ENCODE data around the gene FAM98C. TPM values are rescaled to one million over a fixed set of nuclear protein-coding genes. Genes with fewer than 3 reads are reported as not detected.

FAM98C gene
- total and polyA plus RNA-seq, 2 of the 13 experiments (the other 11 are each of a cell fraction or from before 2014, with no cell fraction given), result 10.0 to 11.5 TPM

DNA sequence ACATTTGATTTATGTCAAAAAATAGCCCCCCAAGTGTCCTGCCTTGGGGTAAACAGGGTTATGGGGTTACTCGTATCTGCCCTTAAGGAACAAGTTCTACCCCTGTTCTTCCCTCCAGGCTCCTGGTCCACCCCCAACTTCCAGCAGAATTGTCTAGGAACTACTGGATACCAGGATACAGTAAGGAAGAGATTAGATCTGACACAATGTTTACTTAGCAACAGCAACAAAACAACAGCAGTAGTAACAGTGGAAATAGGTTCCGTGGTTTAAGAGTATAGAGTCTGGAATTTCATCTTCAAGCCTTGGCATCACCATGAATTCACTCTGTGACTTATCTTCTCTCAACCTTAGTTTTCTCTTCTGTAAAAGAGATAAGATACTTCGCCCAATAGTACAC lies 1.7 kb upstream of the FAM98C start:
- WGBS (ENCODE audit: low lambda C conversion rate), result 20% methylated on average over 3 of the region's 3 CpGs
- Histone ChIP-seq H3K4me1 (ENCODE audit: insufficient read depth, low read length) (no peaks in the 10 kb centered on the region), H3K36me3 (replicated peaks in 1 of 2; ENCODE audit: control insufficient read depth in 1 of 2, insufficient read depth in 2 of 2, low read length in 2 of 2) (no peaks in the 10 kb centered on the region), H4K20me1 (ENCODE audit: insufficient read depth, low read length) (no peaks in the 10 kb centered on the region), H3K27ac (ENCODE audit: extremely low read length, insufficient read depth, low read length) (no peak overlapping the region), H3K9ac (ENCODE audit: insufficient read depth, low read depth, low read length) (no peak overlapping the region), H3K27me3 (ENCODE audit: control insufficient read depth in 1 of 2, insufficient read depth in 2 of 2, low read length in 2 of 2) (peaks cover 6 to 31% of the 10 kb centered on the region in 2 experiments; a peak in 4 of 5 replicates), H3K9me3 (ENCODE audit: low read length) (no peaks in the 10 kb centered on the region), H3K4me3 (replicated peaks in 1 of 3; ENCODE audit: insufficient read depth in 1 of 3, low read depth in 2 of 3, low read length in 3 of 3) (no peak overlapping the region), H3K79me2 (ENCODE audit: insufficient read depth, low read length) (no peaks in the 10 kb centered on the region), H2AFZ (ENCODE audit: low read length) (no peak overlapping the region), H3K4me2 (ENCODE audit: low read depth, low read length) (no peak overlapping the region)
- ATAC-seq (no peak), DNase-seq (ENCODE audit: low spot score) (peak; percentile 12), FAIRE-seq (no peak)
- no TSS peak for BruUV-seq (replicated peaks)
- ChIA-PET CTCF (ENCODE audit: low intra/inter-chr PET ratio, low total read pairs) (no interaction called here), POLR2A (interaction anchor here (2.7 kb wide), 1 partner anchor 26 kb away, joined by 30 read pairs; the partner anchor contains the start of gene PSMD8)
- TF ChIP-seq RFX1 (IDR thresholded peaks at IDR 0.05) (peak; percentile 25; the same call in 1 of the 2 replicates), FOXA3 (CRISPR knock-in tag; IDR thresholded peaks at IDR 0.05) (0 out of 2 replicates have a peak, but pooled peaks have one; percentile 15)
- TF ChIP-seq, protein P1, sequence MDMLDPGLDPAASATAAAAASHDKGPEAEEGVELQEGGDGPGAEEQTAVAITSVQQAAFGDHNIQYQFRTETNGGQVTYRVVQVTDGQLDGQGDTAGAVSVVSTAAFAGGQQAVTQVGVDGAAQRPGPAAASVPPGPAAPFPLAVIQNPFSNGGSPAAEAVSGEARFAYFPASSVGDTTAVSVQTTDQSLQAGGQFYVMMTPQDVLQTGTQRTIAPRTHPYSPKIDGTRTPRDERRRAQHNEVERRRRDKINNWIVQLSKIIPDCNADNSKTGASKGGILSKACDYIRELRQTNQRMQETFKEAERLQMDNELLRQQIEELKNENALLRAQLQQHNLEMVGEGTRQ (IDR thresholded peaks at IDR 0.05; ENCODE audit: low read depth, low read length), result no peak
- TF ChIP-seq, protein P1 (CRISPR knock-in tag; IDR thresholded peaks at IDR 0.05; ENCODE audit: borderline replicate concordance), result no peak
- intact Hi-C loops (cut with micrococcal nuclease; ENCODE audit: unreplicated experiment), result loop anchor here (5.0 kb wide), 1 partner anchor 231 kb away; no protein-coding TSS in a partner anchor
- in situ Hi-C loops (cut with HindIII; ENCODE audit: extremely low pct_ligation_motif_present, low pct_unique_long_range_greater_than_20kb), result no loop called here

DNA sequence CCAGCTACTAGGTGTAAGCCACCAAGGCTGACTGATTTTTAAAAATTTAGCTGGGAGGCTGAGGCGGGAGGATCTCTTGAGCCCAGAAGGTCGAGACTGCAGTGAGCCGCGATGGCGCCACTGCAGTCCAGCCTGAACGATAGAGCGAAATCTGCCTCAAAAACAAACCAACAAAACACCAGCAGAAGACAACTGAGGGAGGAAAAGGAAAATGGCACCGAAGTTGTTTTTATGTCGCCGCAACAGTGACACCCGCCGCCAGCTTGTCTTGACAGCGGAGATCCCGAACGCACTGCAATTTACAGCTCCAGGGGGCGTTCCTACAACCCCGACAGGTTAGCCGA lies 298 bp upstream of the FAM98C start:
- Histone ChIP-seq H3K36me3 (replicated peaks in 1 of 2; ENCODE audit: control insufficient read depth in 1 of 2, insufficient read depth in 2 of 2, low read length in 2 of 2) (no peaks in the 10 kb centered on the region), H3K4me3 (replicated peaks in 1 of 3; ENCODE audit: insufficient read depth in 1 of 3, low read depth in 2 of 3, low read length in 3 of 3) (peak overlapping the region in 2 of 3 experiments; percentile 27 to 86; a peak in 3 of 6 replicates), H4K20me1 (ENCODE audit: insufficient read depth, low read length) (no peaks in the 10 kb centered on the region), H3K4me2 (ENCODE audit: low read depth, low read length) (peak overlapping the region; percentile 89), H3K27me3 (ENCODE audit: control insufficient read depth in 1 of 2, insufficient read depth in 2 of 2, low read length in 2 of 2) (peaks cover 5 to 17% of the 10 kb centered on the region in 2 experiments; a peak in 3 of 5 replicates), H3K27ac (ENCODE audit: extremely low read length, insufficient read depth, low read length) (no peak overlapping the region), H3K9me3 (ENCODE audit: low read length) (no peaks in the 10 kb centered on the region), H2AFZ (ENCODE audit: low read length) (peak overlapping the region; percentile 70), H3K4me1 (ENCODE audit: insufficient read depth, low read length) (no peaks in the 10 kb centered on the region), H3K9ac (ENCODE audit: insufficient read depth, low read depth, low read length) (peak overlapping the region; percentile 37), H3K79me2 (ENCODE audit: insufficient read depth, low read length) (no peaks in the 10 kb centered on the region)
- intact Hi-C loops (cut with micrococcal nuclease; ENCODE audit: unreplicated experiment) (loop anchor here (5.0 kb wide), 1 partner anchor 230 kb away; no protein-coding TSS in a partner anchor), in situ Hi-C loops (cut with HindIII; ENCODE audit: extremely low pct_ligation_motif_present, low pct_unique_long_range_greater_than_20kb) (no loop called here)
- BruUV-seq (replicated peaks), result no TSS peak
- ATAC-seq (no peak), DNase-seq (ENCODE audit: low spot score) (no peak), FAIRE-seq (peak; percentile 71)
- ChIA-PET POLR2A (interaction anchor here (0.6 to 2.7 kb wide), 14 partner anchors 8 to 623 kb away, joined by 3 to 30 read pairs (median 6); partner anchors contain the start of genes ACTN4, EIF3K, GGN and MRPS12), CTCF (ENCODE audit: low intra/inter-chr PET ratio, low total read pairs) (interaction anchor here (0.8 to 1.3 kb wide), 3 partner anchors 39 to 172 kb away, joined by 4 to 5 read pairs (median 4); no protein-coding TSS in a partner anchor)
- WGBS (ENCODE audit: low lambda C conversion rate), result 4% methylated on average over 9 of the region's 18 CpGs
- TF ChIP-seq RXRA (CRISPR knock-in tag; IDR thresholded peaks at IDR 0.05) (no peak), CREB1 (IDR thresholded peaks at IDR 0.05) (no peak), CREB1 (CRISPR knock-in tag; IDR thresholded peaks at IDR 0.05) (0 out of 2 replicates have a peak, but pooled peaks have one; percentile 24), ZNF768 (CRISPR knock-in tag; IDR thresholded peaks at IDR 0.05) (no peak), ISX (CRISPR knock-in tag; conservative IDR thresholded peaks at IDR 0.05) (no peak), ZNF234 (CRISPR knock-in tag; conservative IDR thresholded peaks at IDR 0.05) (no peak), PHF21A (CRISPR knock-in tag; IDR thresholded peaks at IDR 0.05) (no peak), ZMAT3 (CRISPR knock-in tag; conservative IDR thresholded peaks at IDR 0.05) (peak; percentile 21; the same call in 1 of the 2 replicates), POLR2AphosphoS5 (IDR thresholded peaks at IDR 0.05; ENCODE audit: low read depth, low read length) (peak; percentile 46; the same call in 1 of the 2 replicates), NR3C1 (CRISPR knock-in tag; IDR thresholded peaks at IDR 0.05) (no peak)
- TF ChIP-seq, protein P2, sequence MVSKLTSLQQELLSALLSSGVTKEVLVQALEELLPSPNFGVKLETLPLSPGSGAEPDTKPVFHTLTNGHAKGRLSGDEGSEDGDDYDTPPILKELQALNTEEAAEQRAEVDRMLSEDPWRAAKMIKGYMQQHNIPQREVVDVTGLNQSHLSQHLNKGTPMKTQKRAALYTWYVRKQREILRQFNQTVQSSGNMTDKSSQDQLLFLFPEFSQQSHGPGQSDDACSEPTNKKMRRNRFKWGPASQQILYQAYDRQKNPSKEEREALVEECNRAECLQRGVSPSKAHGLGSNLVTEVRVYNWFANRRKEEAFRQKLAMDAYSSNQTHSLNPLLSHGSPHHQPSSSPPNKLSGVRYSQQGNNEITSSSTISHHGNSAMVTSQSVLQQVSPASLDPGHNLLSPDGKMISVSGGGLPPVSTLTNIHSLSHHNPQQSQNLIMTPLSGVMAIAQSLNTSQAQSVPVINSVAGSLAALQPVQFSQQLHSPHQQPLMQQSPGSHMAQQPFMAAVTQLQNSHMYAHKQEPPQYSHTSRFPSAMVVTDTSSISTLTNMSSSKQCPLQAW (CRISPR knock-in tag; IDR thresholded peaks at IDR 0.05), result 0 out of 2 replicates have a peak, but pooled peaks have one; percentile 15
